Activated naive CD4-positive, alpha-beta T cell treated with anti-CD3 and anti-CD28 coated beads, Interleukin-2, amount 50 U/mL, for 16 hours (primary cell): ENCODE measurements around the gene HORMAD2.

Experiments used
- DNase-seq: peaks from one replicate; pipeline ENCODE4 v3.0.0-alpha.2; 2020

HORMAD2 gene

DNA sequence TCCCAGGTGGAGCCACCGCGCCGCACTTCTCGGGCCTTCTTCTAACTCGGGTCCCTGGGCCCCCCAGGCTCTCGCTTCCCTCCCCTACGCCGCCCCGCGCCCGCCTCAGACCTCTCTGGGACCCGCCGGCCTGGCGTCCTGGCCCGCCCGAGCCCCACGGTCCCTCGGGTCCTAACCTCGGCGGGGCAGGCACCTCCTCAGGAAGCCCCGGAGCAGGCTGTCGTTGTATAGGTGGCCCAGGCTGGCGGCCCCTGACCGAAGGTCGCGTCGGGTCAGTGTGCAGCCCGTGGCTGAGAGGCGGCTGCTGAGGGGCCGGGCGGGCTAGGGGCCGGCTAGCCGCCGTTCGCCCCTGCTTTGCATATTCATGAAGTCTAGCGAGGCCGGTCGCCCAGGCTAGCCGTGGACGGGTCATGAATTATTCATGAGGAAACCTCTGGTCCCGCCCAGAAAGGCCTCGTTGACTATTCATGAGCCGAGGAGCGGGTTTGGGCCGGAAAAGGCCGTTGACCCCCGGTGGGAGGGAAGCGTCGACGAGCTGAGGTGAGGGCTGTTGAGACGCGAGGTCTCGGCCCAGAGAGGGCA is at the start of gene HORMAD2:
TSS of gene HORMAD2 (plus strand) at position 513 of the 582 bp plus-strand sequence. CDS start 13,489 bp downstream, outside the sequence.
- DNase-seq: no peak

DNA sequence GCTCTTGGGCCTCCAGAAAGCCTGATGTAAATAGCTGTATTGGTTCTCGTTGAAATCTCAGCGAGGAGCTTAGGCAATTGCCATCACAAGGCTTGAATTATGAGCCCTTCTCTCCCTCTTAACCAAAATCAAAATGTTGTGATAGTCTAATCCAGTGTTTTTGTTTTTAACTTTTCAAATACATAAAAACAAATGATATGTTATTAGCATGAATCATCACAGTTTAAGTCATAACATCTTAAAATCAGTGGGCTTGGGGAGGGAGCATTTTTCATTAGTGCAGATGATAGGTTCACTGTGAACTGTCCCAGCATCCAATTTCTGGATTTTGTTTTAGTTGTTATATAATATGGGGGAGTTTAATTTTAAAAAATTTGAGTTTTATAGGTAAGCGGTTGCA is 48.9 kb upstream of the HORMAD2 start:
- no peak for DNase-seq

GRCh38 chr22:30031764-30032455 is 48.4 kb upstream of the HORMAD2 start:
- no peak for DNase-seq

DNA sequence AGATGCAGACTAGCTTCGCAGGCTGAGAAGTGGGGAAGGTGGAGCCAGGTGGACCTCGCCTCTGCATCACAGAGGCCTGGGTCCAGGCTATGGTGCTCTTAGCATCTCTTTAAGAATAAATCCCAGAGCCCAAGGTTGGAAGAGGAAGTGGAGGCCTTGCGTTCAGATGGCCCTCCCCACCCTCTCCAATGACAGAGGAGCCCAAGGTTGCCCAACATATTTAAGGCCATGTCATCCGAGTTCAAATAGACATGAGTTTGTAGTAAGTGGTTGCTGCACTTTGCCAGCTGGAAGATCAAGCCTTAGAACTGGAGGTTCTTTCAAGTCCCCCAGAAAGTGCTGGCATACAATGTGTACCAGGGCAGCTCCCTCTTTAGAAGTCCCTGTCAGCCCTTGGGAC is 47.1 kb upstream of the HORMAD2 start:
- no peak for DNase-seq

- DNase-seq: no peak
These were observed 46.4 kb upstream of the HORMAD2 start for GRCh38 chr22:30033901-30034300.

GRCh38 chr22:30036656-30037055 is 43.6 kb upstream of the HORMAD2 start:
- no peak for DNase-seq

DNA sequence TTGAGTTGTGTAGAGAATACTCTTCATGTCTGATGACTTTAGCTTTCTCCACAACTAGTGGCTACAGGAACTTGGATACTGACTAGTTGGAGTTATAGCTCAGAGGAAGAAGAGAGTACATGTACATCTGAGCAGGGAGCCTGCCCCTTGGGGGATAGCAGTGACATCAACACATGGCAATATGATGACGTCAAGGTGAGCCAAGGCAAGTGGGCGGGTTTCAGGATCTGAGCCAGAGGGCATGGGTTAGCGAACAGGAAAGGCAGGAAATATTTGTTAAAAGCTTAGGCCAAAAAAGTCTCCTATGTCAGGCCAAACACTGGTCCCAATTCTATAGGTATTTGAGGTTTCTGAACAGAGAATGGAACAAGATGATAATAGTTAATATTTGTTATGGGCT is 42.0 kb upstream of the HORMAD2 start:
- no peak for DNase-seq

DNA sequence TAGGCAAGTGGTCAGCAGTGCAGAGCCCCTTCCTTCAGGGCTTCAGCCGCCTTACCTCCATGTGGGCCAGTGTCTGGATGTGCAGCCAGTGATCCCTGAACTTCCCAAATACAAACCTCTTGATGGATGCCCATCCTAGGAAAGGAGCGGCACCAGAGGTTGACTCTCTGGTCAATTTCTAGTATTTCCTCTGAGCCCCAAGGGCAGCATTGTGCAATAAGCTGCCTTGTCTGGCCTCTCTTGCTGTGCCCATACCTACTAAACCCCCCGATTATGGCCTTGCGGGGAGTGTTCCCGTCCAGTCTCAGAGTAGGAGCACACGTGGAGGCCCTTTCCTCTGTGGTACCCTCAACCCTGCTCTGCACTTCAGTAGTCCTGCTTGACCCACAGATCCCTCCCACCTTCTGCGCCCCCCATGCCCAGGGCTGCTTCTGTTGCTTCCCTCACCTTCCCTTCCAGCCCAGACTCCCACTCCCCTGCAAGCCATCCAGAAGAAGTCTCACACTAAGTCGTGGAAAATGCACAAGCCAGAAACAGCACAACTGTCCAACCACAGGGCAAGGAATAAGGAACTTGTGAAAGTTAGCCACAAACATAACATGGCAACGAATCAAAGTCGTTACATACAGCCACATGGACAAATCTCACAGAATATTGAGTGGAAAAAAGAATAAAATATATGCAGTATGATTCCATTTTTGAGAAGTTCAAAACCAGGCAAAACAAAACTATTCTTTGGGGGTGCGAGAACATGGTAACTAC is 39.6 kb upstream of the HORMAD2 start:
- DNase-seq: no peak

GRCh38 chr22:30041475-30041874 is 38.8 kb upstream of the HORMAD2 start:
- no peak for DNase-seq

DNA sequence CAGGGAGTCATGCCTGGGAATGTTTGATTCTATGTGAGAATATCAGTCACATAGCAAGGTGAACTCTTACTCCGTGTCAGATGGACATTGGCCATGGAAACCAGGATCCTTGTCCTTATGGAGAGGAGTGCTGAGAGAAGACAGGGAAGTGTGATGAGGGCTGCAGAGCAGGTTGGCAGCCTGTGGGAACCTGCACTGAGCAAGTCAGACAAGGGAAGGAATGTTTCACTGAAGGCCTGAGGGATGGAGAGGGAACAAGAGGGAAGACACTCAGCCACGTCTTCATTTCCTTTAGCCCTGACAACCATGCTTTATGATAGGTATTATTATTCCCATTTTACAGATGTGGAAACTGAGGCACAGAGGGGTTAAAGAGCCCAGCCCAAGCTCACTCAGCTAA is 38.4 kb upstream of the HORMAD2 start:
- DNase-seq: no peak

- no peak for DNase-seq
These were observed 37.1 kb upstream of the HORMAD2 start for GRCh38 chr22:30043161-30043560.

DNA sequence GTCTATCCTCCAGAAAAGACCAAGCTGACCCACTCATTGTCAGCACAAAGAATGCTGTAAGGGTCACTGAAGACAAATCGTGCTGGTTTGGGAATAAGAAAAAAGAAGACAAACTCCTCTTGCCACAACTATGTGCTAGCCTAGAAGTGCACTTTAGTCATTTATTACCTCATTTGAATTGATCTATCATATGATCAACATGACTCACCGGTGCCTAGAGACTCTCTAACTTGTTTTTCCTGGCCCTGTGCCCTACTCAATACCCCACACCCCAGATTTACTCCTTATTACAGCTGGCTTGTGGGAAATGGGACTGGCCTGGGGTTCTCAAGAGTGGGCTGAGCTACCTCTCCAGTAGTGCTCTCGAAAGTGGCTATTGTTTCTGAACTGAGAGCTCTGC is 35.9 kb upstream of the HORMAD2 start:
- no peak for DNase-seq

GRCh38 chr22:30044881-30045493 is 35.3 kb upstream of the HORMAD2 start:
- DNase-seq: no peak

GRCh38 chr22:30045494-30045887 is 34.8 kb upstream of the HORMAD2 start:
- no peak for DNase-seq

DNA sequence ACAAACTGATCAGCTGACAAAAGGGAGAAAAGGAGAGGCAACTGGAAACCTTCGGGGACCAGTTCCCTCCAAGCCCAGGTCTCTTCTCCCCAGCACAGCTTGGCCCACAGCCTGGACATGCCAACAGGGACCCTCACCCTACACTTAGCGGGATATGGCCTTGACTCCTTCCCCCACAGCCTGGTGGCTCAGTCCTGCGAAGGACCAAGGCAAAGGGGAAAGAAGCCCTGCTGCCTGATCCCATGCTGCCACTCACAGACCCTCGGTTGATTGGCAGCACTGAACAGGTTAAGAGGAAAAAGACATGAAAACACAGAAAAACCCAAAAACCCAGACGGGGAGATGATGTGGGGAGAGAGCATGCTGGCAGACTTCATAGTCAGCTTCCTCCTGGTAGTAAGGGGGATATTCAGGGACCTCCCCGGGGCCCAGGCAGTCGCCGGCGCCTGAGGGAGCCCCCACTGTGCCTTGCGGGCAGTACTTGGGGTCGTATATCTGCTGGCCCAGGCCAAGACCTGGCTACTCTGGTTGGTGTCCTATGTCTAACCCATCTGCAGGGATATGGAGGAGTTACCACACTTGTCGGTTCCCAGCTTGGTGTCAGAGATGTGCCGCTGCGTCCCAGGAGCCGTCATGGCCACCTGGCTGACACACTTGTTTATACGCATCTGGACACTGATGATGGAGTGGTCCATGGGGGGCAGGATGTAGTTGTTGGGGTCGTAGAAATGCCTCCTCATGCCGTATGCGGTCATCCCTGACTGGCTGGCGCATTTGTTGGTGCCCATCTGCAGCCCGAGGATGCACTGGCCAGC is 34.2 kb upstream of the HORMAD2 start:
- no peak for DNase-seq

DNA sequence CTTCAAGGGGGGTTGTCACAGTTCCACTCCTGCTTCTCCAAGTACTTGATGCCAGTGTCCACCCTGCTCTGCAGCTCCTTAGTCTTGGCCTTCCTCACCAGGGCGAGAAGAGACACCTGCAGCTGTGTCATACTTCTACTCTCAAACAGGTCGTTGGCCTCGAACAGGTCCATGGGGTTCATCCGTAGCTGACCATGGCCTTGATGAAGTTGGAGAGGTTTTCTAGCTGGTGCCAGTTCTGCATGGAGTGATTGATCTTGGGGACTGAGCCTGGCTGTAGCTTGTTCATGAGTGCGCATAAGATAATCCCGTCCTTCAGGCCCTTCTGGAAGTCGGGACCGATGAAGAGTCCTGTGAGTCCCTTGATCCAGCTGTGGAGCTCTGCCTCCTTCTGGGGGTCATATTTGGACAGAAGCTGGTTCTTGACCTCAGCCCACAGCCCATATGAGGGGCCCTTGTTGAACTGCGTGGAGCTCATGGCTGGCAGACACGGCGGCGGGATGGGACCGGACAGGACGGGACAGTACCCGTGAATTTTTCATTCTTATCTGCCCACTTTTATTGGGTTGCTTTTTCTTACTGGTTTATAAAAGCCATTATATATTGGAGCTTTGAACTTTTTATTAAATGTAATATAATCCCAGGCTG is 33.4 kb upstream of the HORMAD2 start:
- no peak for DNase-seq

DNA sequence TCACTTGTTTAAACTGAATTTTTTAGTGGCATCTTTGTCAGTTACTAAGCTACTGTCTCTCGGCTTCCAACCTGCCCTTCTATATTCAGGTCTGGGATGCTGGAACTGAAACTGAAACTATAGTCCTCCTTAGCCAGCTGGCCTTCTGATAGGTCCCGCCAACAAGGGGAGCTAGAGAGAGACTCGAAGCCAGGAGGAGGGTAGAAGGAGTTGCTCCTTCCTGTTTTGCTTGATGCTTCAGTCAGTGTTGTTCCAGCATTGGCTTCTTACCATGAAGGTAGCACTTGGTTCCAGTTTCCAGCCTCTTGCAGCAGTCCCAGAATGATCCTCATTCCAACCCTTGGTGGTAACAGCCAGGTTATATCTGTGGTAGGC is 32.9 kb upstream of the HORMAD2 start:
- no peak for DNase-seq

DNA sequence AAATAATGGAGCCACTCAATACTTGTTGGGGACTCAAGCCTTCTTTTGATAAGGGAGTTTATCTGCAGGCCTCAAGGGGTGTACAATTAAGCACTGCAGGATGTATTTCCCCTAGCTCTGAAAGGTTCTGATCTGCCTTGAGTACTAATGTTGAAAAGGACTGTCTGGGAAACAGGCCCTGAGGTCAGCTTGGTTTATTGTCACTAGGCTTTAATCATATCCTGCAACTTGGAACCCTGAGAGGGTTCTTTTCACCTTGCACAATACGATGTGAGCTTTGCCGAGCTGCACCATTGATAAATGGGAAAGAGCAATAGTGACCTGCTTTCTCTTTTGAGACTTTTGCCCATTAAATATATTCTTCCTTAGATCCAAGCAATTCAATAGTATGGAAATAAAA is 31.6 kb upstream of the HORMAD2 start:
- DNase-seq: no peak

DNA sequence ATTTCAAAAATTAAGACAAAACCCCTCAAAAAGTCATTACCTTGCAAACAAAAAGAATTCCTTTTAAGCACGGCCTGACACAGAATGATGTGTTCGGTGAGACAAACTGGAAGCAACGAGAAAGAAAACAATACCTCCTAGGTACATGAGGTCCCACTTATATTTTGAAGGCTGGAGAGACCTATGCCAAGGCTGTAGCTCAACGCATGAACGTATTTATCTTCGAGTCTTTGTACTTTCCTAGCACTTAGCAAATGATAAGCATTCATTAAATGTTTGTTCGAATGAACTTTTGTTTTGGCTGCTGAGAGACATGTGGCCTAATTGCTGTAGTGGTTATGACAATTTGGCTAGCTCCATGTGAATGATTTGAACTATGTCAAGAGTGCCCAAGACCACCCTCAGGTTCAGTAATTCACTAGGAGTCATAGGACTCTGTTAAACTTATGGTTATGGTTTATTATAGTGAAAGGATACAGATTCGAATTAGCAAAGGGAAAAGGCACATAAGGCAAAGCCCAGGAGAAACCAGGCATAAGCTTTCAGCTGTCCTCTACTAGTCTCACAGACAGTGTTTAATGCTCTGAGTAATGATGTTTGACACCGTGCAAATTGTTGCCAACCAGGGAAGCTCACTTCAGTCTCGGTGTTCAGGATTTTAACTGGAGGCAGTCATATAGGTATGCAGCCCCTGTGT is 26.0 kb upstream of the HORMAD2 start:
- no peak for DNase-seq

DNA sequence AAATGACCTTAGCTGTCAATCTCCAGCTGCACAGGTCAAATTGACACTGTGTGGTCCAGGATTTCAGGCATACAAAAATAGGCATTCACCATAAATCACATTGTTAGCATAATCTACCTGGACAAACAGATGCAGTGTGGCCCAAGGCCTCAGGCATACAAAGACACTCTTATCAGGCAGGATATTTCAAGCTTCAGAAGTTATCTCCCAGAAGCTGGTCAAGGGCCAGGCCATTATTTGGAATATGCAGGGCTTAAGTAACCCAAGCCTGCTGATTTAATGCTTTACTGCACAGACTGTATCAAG is 25.5 kb upstream of the HORMAD2 start:
- DNase-seq: no peak

DNA sequence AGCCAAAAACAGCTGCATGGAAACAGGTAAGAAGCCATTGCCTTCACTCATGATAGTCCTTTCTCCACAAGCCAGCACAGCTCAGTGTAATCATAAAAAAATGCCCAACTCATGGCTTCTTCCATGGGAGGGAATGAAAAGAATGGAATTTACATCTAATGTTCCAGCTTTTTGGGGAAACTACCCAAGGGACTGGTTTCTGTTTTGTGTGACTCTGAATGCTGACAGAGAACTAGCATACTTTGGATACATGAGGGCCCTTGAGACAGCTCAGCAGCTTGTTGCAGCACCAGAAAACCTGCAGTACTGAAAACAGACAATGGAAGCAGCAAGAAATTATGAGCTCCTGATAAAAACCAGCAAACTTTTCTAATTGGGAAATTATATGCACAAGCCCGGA is 24.2 kb upstream of the HORMAD2 start:
- DNase-seq: no peak

DNA sequence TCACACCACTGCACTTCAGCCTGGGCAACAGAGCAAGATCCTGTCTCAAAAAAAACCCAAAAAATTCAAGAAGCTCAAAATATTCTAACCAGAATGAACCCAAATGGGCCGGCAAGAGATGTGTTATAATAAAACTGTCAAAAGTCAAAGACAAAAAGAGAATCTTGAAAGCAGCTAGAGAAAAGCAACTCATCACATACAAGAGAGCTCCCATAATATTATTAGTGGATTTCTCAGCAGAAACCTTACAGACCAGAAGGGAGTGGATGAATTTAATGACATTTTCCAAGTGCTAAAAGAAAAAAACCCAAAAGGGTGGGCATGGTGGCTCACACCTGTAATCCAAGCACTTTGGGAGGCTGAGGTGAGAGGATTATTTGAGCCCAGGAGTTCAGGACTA is 22.9 kb upstream of the HORMAD2 start:
- no peak for DNase-seq
